ENCODE results near the gene CDCA8. TPM values are rescaled to one million over a fixed set of nuclear protein-coding genes. Genes with fewer than 3 reads are reported as not detected.
"Not testable (repeated sequence)": the region's sequence is repeated elsewhere in the genome, so short reads cannot be mapped to it uniquely, and the experiment has no call there.

Gene CDCA8
- total RNA-seq, 1 experiment from 2014 or later: 33.6 TPM

DNA sequence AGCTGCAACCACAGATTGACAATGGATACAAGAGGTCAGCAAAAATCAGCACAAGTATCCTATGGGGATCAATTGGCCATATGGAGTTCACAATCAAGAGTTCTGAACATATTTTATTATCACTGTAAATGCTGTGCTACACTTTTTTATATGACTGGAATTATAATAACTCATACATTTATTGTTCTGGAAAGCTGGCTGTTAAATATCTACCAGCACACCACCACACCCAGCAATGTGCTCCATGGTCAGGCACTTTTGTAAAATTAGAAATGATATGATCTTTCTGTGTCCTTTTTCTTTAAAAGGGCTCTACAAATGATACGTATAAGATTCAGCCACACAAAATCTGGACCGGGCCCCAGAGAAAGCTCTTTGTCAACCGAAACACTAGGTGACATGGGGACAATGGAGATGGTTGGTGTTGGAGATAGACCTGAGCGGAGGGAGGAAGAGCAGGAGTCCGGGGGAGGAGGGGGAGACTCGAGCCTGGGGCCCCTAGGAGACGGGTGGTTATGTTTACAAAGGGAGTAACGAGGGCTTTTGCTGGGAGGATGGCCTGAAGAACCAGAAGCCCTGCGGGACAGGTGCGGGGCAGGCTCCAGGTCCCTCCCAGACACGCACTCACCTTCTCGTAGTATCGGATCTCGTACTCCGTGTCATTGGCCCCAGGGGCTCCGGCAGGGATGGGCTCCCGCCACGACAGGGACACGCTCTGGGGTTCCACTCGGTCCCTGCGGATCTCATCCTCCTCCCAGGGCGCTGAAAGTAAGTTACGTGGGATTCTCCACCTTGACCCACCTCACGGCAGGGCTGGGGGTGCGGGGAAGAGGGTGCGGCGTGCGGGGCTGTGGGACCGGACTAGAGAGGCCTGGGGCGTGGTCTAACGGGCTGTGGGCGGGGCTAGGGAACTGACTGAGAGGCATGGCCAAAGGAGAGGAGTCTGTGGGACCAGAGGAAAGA, 42.6 kb downstream of the CDCA8 start:
- DNase-seq (ENCODE audit: low read depth): peak; percentile 44

- DNase-seq (ENCODE audit: low read depth): not testable (repeated sequence)
Observed at GRCh38 chr1:37737975-37738374, 45.7 kb downstream of the CDCA8 start.

DNA sequence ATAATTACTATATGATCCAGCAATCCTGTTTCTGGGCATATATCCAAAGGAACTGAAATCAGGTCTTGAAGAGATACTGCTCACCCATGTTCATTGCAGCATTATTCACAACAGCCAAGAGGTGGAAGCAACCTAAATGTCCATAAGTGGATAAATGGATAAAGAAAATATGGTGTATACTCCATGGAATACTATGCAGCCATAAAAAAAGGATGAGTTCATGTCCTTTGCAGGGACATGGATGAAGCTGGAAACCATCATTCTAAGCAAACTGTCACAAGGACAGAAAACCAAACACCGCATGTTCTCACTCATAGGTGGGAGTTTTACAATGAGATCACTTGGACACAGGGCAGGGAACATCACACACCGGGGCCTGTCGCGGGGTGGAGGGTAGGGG, 46.3 kb downstream of the CDCA8 start:
- not testable (repeated sequence) for DNase-seq (ENCODE audit: low read depth)

GRCh38 chr1:37739222-37739621, 46.9 kb downstream of the CDCA8 start:
- peak; percentile 66 for DNase-seq (ENCODE audit: low read depth)

- DNase-seq (ENCODE audit: low read depth): peak; percentile 71
Observed at GRCh38 chr1:37741130-37741529, 48.8 kb downstream of the CDCA8 start.

DNA sequence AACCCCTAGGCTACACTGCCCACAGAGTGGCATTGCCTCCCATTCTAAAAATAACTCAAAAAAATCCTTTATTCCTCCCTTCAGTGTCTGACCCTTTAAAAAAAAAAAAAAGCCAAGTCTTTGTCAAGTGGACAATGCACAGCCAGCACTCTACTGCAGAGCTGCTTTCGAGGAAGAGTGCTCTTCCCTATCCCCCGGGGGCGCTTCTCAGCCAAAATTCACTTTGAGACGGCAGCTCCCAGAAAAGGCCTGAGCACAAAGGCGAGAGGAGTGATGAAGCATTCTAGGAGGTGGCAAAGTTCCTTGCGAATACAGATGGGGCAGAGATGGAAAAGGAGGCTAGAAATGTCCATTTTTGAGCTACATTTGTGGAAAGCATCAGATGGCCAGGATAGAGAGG, 49.3 kb downstream of the CDCA8 start:
- no peak for DNase-seq (ENCODE audit: low read depth)

GRCh38 chr1:37746806-37747205, 54.5 kb downstream of the CDCA8 start:
- DNase-seq (ENCODE audit: low read depth): no peak

DNA sequence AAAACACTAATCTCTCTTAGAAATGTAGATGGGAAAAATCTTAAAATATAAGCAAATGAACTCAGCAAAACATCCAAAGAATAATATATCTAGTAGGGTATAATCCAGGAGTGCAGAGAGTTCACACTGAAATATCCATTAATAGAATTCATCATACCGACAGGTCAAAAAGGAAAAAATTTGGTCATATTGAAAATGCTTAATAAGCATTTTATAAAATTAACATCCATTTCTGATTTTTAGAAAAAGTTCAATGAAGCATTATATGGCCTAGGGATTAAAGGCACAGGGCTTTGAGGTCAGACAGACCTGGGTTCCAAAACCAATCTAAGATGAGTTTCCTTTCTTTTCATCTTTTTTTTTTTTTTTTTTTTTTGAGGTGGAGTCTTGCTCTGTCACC, 56.2 kb downstream of the CDCA8 start:
- no peak for DNase-seq (ENCODE audit: low read depth)

DNA sequence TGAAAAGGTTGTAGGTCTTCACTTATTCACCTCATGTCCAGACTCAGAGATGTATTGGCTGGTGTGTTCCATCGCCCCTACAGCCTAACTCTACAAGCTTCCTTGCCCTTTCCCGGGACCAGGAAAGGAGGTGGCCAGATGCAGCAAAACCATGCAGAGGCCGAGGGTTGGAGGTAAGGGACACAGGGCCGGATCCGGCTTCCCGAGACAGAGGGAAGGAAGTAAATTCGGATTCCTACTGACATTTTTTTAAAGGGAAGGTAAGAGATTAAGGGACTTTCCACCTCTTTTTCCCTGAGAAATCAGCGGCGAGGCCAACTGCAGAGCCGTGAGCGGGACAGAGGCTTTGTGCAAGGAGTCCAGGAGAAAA, 59.9 kb downstream of the CDCA8 start:
- no peak for DNase-seq (ENCODE audit: low read depth)

GRCh38 chr1:37752583-37753471, 60.5 kb downstream of the CDCA8 start:
- peak; percentile 47 for DNase-seq (ENCODE audit: low read depth)

DNA sequence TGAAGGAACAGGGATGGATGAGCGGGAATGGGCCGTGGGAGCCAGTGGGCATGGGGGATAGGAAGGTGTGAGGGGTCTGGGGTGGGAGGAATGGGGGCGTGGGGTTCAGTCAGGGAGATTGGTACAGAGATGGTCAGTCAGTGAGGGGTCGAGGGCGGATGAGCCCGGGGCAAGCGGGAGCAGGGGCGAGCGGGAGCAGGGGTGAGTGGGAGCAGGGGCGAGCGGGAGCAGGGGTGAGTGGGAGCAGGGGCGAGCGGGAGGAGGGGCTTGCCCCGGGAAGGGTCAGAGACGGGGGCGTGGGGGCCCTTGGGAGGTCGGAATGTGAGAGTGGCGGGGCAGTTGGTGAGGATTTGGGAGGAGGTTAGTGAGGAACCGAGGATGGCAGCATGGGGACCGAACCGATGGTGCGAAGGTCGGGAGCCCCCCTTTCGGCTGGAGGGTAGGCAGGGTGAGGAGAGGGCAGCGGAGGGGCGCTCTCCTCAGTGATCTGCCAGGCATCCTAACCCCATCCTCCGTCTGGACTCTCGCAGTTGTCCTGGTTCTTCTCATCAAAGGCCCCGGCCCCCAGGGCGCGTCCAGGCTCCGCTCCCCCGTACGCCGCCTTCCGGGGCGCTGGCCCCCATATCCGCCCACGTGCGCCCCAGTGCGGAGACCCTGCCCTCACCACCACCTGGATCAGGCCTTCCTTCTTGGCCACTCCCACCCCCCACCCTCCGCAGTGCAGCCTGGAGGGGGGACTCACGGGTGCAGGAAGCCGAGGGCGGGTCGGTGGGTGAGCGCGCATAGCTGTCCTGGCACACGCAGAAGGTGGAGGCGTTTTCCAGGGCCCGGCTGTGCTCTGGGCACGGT, 61.4 kb downstream of the CDCA8 start:
- no peak for DNase-seq (ENCODE audit: low read depth)

GRCh38 chr1:37755290-37755689, 63.0 kb downstream of the CDCA8 start:
- peak; percentile 40 for DNase-seq (ENCODE audit: low read depth)

DNA sequence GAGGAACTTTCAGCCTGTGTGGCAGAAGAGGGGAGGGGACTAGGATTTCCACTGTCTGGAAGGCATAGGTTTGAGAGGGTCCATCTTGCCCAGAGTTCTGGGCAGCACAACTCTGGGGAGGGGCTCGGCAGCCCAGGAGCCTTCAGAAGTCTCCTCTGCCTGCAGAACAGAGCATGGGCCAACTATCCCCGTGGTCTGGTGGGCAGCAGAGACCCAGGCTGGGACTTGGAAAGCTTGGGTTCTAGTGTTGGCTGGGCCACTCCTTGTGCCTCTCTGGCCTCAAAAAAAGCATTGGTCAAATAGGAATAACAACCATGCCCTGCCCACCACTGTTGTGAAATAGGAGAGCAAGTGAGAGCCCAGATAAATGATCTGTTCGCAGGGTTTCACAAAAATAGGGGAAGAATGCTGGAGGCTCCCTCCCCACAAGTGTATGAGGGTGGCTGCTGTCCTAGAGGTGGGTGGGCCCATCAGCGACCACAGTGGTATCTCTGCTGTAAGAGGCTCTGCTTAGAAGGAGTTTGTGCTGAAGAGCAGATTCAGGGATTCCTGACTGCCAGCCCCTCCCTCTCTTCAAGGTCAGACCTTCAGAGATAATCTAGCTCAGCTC, 63.7 kb downstream of the CDCA8 start:
- DNase-seq (ENCODE audit: low read depth): no peak

Other genes with a start within 250 kb of the CDCA8 start
- 15.2 and 18.1 TPM in 2 replicates for gene ZC3H12A, start 217.9 kb upstream of the CDCA8 start, total RNA-seq (2014; rRNA removed; shearing (Covaris generic))
- gene MEAF6, start 177.8 kb upstream of the CDCA8 start, total RNA-seq (2014; rRNA removed; shearing (Covaris generic)): 83.8 and 98.8 TPM in 2 replicates
- 24.2 and 28.2 TPM in 2 replicates for gene SNIP1, start 138.2 kb upstream of the CDCA8 start, total RNA-seq (2014; rRNA removed; shearing (Covaris generic))
- 3.8 and 9.3 TPM in 2 replicates for gene DNALI1, start 135.6 kb upstream of the CDCA8 start, total RNA-seq (2014; rRNA removed; shearing (Covaris generic))
- gene GNL2, start 96.6 kb upstream of the CDCA8 start, total RNA-seq (2014; rRNA removed; shearing (Covaris generic)): 140 and 144 TPM in 2 replicates
- gene RSPO1, start 57.6 kb upstream of the CDCA8 start, total RNA-seq (2014; rRNA removed; shearing (Covaris generic)): not detected in 2 replicates
- gene EPHA10, start 72.6 kb downstream of the CDCA8 start, total RNA-seq (2014; rRNA removed; shearing (Covaris generic)): not detected in 2 replicates
- 2.6 and 4.4 TPM in 2 replicates for gene MANEAL, start 101.3 kb downstream of the CDCA8 start, total RNA-seq (2014; rRNA removed; shearing (Covaris generic))
- 54.1 and 60.5 TPM in 2 replicates for gene C1orf122, start 115.3 kb downstream of the CDCA8 start, total RNA-seq (2014; rRNA removed; shearing (Covaris generic))
- 86.3 and 89.0 TPM in 2 replicates for gene YRDC, start 115.7 kb downstream of the CDCA8 start, total RNA-seq (2014; rRNA removed; shearing (Covaris generic))
- 1.5 and 2.3 TPM in 2 replicates for gene MTF1, start 167.1 kb downstream of the CDCA8 start, total RNA-seq (2014; rRNA removed; shearing (Covaris generic))

Data from Daoy (cell line).